Activated T-cell treated with anti-CD3 and anti-CD28 coated beads, Interleukin-2, amount 50 U/mL, for 72 hours (primary cell): Measurements from ENCODE around the gene EPS15. TPM values are rescaled to one million over a fixed set of nuclear protein-coding genes. Genes with fewer than 3 reads are reported as not detected.
A peak's percentile ranks its signal among the peaks of the same experiment; 100 is the strongest.
"Not testable (repeated sequence)": the region's sequence is repeated elsewhere in the genome, so short reads cannot be mapped to it uniquely, and the experiment has no call there.

ENCODE experiments used
- ATAC-seq, 2 donors: fragments of 150-1000 bp; cut with Tn5 transposase; replicated peaks in 1 of 2; 2 replicates each; pipeline ENCODE4 v1.10.0; 2021; ENCODE audit warnings: moderate library complexity in 2 of 2, mild to moderate bottlenecking in 1 of 2
- DNase-seq, 2 donors: peaks; one replicate each; pipeline ENCODE4 v3.0.0; 2021 to 2022; ENCODE audit warnings: mixed read lengths in 1 of 2
- H3K27ac Mint-ChIP-seq: one replicate; pipeline ENCODE4 v1.8.0; 2022; ENCODE audit warnings: mild to moderate bottlenecking, moderate library complexity, mixed read lengths
- H3K27me3 Mint-ChIP-seq: one replicate; pipeline ENCODE4 v1.8.0; 2022; ENCODE audit warnings: low read depth, mixed read lengths
- H3K36me3 Mint-ChIP-seq, 2 donors: one replicate each; pipeline ENCODE4 v1.8.0; 2022; ENCODE audit warnings: mixed read lengths in 2 of 2, mild to moderate bottlenecking in 1 of 2; ENCODE audit not compliant: insufficient read depth in 2 of 2
- H3K4me1 Mint-ChIP-seq: one replicate; pipeline ENCODE4 v1.8.0; 2022; ENCODE audit warnings: low read depth, mixed read lengths
- H3K4me3 Mint-ChIP-seq, 2 donors: one replicate each; pipeline ENCODE4 v1.8.0; 2022; ENCODE audit warnings: mild to moderate bottlenecking in 2 of 2, mixed read lengths in 2 of 2, moderate library complexity in 2 of 2
- H3K9me3 Mint-ChIP-seq, 2 donors: one replicate each; pipeline ENCODE4 v1.8.0; 2022; ENCODE audit warnings: mixed read lengths in 2 of 2
- total RNA-seq, 2 donors: library from RNA; stranded (reverse); gene quantifications; one replicate each; pipeline ENCODE4 v1.2.3, GENCODE V29; 2022

EPS15 gene
- total RNA-seq, 2 donors from 2014 or later: 78.0 to 84.0 TPM

DNA sequence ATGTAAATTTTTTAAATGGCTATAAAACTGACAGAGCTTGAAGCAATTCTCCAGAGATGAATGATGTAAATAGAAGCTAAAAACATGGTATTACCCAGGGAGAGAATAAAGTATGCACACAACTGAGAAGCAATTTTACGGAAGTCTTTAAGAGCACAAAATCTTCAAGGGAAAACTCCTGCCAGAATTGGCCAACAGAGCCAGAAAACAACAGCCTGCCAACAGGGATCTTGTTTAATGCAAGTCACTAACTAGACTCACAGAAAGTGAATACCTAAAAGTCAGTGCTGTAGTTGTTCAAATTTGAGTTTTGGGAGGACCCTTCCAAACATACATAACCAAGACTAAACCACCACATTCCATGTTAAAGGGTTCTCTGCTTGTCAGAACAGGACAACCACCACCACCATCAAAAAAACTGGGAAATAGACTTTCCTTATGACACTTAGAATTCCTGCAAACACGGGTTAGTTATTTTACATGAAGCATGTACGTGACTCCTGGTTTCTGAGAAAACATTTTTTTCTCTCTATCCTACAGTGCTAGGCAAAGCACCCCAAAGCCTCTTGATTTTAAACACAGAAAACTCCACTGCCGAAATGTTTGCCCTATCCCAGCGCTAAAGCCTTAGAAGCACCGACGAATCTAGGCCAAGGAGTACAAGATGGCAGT lies 1.6 kb downstream of the EPS15 start:
- H3K27me3 Mint-ChIP-seq: no peaks in the 10 kb centered on the region
- H3K36me3 Mint-ChIP-seq: peaks cover 7 to 9% of the 10 kb centered on the region in 2 donors
- peak overlapping the region; percentile 91 to 93 for H3K4me3 Mint-ChIP-seq
- H3K9me3 Mint-ChIP-seq: no peaks in the 10 kb centered on the region
- peaks cover 67% of the 10 kb centered on the region for H3K4me1 Mint-ChIP-seq
- ATAC-seq (no peak), DNase-seq (no peak)
- H3K27ac Mint-ChIP-seq: peak overlapping the region; percentile 91

DNA sequence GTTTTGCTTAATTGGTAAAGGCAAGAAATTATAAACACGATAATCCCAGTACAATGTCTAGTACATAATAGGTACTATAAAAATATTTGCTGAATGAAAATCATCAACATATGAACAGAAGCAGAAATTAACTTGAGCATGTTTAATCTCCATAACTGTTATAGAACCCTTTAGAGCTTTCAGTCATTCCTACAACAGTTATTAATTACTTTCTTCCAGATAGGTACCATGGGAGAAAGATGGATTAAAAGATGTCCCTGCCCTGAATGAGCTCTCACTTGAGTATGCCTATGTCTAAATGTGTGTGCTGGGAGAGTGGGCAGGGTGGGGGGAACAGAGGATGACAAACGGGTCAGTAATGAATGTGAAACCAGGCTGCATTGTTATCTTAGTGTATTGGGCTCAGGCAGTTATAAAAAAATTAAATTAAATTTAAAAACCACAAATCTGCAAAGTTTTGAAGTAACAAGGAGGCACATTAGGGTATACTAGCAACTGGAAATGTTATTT lies 2.4 kb downstream of the EPS15 start:
- ATAC-seq: no peak
- no peak for DNase-seq

DNA sequence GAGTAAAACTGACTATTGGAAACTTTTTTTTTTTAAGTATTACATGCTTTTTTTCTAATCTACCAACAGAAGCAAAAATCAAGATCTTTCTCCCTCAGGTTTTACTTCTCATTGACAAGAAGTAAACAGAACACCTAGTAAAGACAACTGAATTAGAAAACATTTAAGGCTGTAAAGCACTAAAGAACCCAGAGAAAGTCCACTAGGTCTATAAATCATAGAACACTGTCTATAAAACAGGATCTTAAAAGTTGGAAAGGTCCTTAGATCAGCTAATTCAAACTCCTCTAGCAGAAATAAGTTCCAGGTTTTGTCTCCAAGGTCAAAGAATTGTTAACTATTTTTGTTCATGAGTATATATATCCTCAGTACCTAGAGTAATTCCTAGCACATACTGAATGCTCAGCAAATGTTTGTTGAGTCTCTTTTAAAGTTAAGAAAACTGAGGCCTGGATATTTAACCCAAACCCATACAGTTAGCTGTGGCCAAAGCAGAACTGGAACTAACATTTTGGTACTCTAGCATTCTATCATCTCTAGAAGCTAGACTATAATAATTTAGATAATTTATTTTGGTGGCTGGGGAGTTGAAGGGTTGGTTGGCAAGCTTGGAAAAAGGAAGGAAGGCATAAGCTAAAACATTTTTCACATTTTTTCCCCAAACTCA lies 3.0 kb downstream of the EPS15 start:
- DNase-seq (no peak), ATAC-seq (no peak)
- peak overlapping the region; percentile 92 for H3K27ac Mint-ChIP-seq
- peak overlapping the region; percentile 87 to 93 for H3K4me3 Mint-ChIP-seq
- H3K9me3 Mint-ChIP-seq: no peaks in the 10 kb centered on the region
- peaks cover 76% of the 10 kb centered on the region for H3K4me1 Mint-ChIP-seq
- H3K36me3 Mint-ChIP-seq: peaks cover 7 to 10% of the 10 kb centered on the region in 2 donors
- no peaks in the 10 kb centered on the region for H3K27me3 Mint-ChIP-seq

More for the DNA sequence above, 2.4 kb downstream of the EPS15 start:
- H3K9me3 Mint-ChIP-seq: no peaks in the 10 kb centered on the region
- peak overlapping the region; percentile 87 to 93 for H3K4me3 Mint-ChIP-seq
- peaks cover 7 to 9% of the 10 kb centered on the region in 2 donors for H3K36me3 Mint-ChIP-seq
- peak overlapping the region; percentile 92 for H3K27ac Mint-ChIP-seq
- no peaks in the 10 kb centered on the region for H3K27me3 Mint-ChIP-seq
- H3K4me1 Mint-ChIP-seq: peaks cover 75% of the 10 kb centered on the region

DNA sequence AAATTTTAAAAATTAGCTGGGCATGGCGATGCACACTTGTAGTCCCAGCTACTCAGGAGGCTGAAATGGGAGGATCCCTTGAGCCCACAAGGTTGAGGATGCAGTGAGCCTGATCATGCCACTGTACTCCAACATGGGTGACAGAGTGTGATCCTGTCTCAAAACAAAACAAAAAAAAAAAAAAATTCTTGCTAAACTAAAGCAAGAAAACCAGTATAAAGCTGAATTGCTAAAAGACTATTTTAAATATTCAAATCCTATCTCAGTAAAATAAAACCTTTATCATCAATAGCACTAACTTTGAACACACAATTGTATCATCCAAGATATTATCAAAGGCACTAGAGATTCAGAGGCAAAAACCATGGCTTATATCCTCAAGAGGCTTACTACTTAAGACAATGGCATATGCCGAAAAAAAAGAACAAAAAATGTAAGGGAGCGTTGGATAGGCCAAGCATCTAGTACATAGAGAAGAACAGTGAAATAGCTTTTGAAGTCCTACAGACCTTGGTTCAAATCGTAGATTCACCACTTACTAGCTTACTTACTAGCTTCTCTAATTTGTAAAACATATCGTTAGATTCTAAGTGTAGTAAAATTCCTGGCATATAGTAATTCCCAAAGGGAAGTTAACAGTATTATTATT lies 3.6 kb downstream of the EPS15 start:
- Mint-ChIP-seq H3K27ac (peak overlapping the region; percentile 92), H3K4me3 (peak overlapping the region; percentile 53 to 87), H3K27me3 (no peaks in the 10 kb centered on the region), H3K4me1 (peaks cover 71% of the 10 kb centered on the region), H3K9me3 (no peaks in the 10 kb centered on the region), H3K36me3 (peaks cover 7 to 10% of the 10 kb centered on the region in 2 donors)
- no peak for ATAC-seq
- no peak for DNase-seq

DNA sequence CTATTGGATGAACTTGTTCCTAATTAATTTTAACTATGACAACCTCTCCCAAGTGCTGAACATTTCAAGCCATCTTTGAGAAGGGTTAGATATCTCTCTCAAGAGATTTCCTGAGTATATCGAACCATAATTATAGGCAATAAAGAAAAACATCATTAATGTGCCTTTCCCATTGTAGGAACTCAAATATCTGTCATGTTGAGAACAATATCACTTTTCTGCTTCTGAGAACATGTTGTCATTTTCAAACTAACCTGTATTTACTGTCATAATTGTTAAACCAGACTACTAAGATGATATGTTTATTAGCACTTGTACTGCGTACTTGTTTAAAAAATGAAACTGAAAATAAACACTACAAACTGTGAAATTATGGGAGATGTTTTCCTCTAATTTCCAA lies 4.3 kb downstream of the EPS15 start:
- peak overlapping the region; percentile 92 for H3K27ac Mint-ChIP-seq
- no peaks in the 10 kb centered on the region for H3K27me3 Mint-ChIP-seq
- H3K9me3 Mint-ChIP-seq: no peaks in the 10 kb centered on the region
- H3K4me1 Mint-ChIP-seq: peaks cover 71% of the 10 kb centered on the region
- ATAC-seq (no peak), DNase-seq (no peak)
- peaks cover 7 to 8% of the 10 kb centered on the region in 2 donors for H3K36me3 Mint-ChIP-seq
- peak overlapping the region; percentile 53 to 87 for H3K4me3 Mint-ChIP-seq

DNA sequence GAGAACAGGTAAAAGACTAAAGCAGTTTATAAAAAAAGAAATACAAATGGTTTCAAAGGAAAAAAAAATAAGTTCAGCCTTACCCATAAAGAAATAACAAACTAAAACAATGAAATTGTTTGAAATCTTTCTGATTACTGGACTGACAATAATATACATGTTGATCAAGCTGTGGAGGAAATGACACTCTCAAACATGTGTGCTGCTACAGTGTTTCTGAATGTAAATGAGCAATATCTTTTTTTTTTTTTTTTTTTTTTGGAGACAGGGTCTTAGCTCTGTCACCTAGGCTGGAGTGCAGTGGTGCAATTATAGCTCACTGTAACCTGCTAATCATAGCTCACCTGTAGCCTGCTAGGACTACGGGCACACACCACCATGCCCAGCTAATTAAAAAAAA lies 6.5 kb downstream of the EPS15 start:
- no peaks in the 10 kb centered on the region for H3K9me3 Mint-ChIP-seq
- H3K36me3 Mint-ChIP-seq: peaks cover 0 to 1% of the 10 kb centered on the region in 2 donors
- H3K4me3 Mint-ChIP-seq: no peak overlapping the region
- H3K4me1 Mint-ChIP-seq: peaks cover 76% of the 10 kb centered on the region
- no peak overlapping the region for H3K27ac Mint-ChIP-seq
- peak in 1 of 2 donors; percentile 53 for ATAC-seq
- no peak for DNase-seq
- no peaks in the 10 kb centered on the region for H3K27me3 Mint-ChIP-seq

DNA sequence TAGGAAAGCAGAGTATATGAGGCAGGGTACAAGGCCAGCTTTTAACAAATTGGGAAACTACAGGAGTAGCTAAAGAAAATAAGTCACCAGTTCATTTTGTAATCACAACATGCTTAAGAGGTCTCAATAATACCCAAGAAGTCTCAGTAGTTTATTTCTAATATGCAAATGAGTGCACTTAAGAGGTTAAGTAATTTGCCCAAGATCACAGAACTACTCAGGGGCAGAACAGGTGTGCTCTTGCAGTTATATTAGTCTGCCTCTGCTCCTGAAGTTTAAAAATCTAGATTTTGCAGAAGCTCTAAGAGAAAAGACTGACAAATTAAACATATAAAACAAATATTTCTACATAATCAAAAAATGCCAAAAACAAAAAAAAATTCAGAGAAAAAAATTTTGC lies 6.9 kb downstream of the EPS15 start:
- Mint-ChIP-seq H3K4me3 (no peak overlapping the region), H3K27ac (no peak overlapping the region), H3K4me1 (peaks cover 76% of the 10 kb centered on the region), H3K36me3 (peaks cover 0 to 1% of the 10 kb centered on the region in 2 donors), H3K9me3 (no peaks in the 10 kb centered on the region), H3K27me3 (no peaks in the 10 kb centered on the region)
- DNase-seq (no peak), ATAC-seq (no peak)

DNA sequence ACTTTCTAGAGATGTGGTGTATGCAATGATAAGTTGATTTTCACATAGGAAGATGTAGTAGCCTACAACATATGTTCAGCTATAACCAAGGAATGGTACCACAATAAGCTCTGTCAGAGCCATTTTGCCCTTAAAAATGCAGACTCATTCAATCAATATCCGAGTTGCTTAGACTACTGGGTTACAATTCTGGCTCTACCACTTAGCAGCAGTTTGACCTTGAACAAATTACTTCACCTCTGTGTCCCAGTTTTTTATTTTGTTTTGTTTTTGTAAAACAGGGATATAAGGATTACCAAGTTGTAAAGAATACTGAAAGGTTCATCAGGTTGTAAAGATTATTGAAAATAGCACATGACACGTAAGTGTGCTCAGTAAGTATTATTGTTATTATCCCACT lies 9.3 kb downstream of the EPS15 start:
- Mint-ChIP-seq H3K9me3 (no peaks in the 10 kb centered on the region), H3K36me3 (peaks cover 0 to 1% of the 10 kb centered on the region in 2 donors), H3K27ac (no peak overlapping the region), H3K4me3 (peak overlapping the region in 1 of 2 donors; percentile 6), H3K4me1 (peaks cover 73% of the 10 kb centered on the region), H3K27me3 (no peaks in the 10 kb centered on the region)
- no peak for DNase-seq
- no peak for ATAC-seq

DNA sequence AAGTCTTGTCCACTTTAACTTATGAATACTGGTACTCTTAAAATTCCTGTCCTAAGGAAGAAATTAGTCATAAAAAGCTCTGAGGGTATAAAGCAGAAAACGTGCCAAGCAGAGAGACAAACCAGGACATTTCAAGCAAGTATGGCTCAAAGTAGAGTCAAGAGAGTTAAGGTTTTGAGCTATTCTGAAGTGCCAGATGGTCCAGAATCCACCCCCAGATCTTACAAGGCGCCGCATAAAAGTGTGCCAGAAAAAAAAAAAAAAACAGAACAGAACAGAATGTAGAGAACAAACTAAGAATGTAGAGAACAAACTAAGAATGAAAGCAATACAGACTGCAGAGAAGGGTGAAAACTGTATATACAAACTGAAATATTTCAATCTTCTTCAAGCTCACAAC lies 12.5 kb downstream of the EPS15 start:
- Mint-ChIP-seq H3K36me3 (peaks cover 2 to 3% of the 10 kb centered on the region in 2 donors), H3K27me3 (no peaks in the 10 kb centered on the region), H3K4me1 (peaks cover 56% of the 10 kb centered on the region), H3K27ac (peak overlapping the region; percentile 76), H3K4me3 (peak overlapping the region; percentile 9 to 58), H3K9me3 (no peaks in the 10 kb centered on the region)
- ATAC-seq: peak in 1 of 2 donors; percentile 41
- DNase-seq: no peak

DNA sequence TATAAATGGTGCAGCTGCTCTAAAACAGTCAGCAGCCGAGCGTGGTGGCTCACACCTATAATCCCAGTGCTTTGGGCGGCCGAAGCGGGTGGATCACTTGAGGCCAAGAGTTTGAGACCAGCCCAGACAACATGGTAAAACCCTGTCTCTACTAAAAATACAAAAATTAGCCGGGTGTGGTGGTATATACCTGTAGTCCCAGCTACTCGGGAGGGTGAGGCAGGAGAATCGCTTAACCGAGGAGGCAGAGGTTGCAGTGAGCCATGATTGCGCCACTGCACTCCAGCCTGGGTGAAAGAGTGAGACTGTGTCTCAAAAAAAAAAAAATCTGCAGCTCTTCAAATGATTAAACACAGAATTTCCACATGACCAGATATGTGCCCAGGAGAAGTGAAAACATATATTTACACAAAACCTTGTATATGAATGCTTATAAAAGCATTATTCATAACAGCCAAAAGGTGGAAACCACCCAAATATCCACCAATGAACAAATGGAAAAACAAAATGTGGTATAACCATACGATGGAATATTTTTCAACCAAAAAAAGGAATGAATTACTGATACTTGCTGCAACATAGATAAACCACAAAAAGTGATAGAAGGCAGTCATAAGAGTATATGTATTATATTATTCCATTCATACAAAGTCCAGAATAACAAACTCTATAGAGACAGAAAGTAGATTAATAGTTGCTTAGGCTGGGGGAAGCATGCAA lies 14.1 kb downstream of the EPS15 start:
- Mint-ChIP-seq H3K27me3 (no peaks in the 10 kb centered on the region), H3K27ac (peak overlapping the region; percentile 87), H3K36me3 (peaks cover 5 to 7% of the 10 kb centered on the region in 2 donors), H3K4me3 (peak overlapping the region in 1 of 2 donors; percentile 77), H3K9me3 (no peaks in the 10 kb centered on the region), H3K4me1 (peaks cover 67% of the 10 kb centered on the region)
- ATAC-seq: peak; percentile 77 to 78
- peak; percentile 20 to 27 for DNase-seq

DNA sequence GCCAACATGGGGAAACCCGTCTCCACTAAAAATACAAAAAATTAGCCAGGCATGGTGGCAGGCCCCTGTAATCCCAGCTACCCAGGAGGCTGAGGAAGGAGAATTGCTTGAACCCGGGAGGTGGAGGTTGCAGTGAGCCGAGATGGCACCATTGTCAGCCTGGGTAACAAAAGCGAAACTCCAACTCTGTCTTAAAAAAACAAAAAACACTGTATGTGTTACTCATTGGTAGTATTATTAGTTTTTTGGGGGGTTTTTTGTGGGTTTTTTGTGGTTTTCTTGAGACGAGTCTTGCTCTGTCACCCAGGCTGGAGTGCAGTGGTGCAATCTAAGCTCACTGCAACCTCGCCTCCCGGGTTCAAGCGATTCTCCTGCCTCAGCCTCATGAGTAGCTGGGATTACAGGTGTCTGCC lies 17.8 kb downstream of the EPS15 start:
- H3K27me3 Mint-ChIP-seq, H3K9me3 Mint-ChIP-seq: not testable (repeated sequence)
- Mint-ChIP-seq H3K36me3 (peaks cover 12% of the 10 kb centered on the region in 2 donors), H3K4me1 (peaks cover 62% of the 10 kb centered on the region), H3K27ac (peak overlapping the region; percentile 93), H3K4me3 (peak overlapping the region; percentile 57 to 79)
- peak; percentile 63 to 70 for ATAC-seq
- DNase-seq: peak; percentile 27 to 37

DNA sequence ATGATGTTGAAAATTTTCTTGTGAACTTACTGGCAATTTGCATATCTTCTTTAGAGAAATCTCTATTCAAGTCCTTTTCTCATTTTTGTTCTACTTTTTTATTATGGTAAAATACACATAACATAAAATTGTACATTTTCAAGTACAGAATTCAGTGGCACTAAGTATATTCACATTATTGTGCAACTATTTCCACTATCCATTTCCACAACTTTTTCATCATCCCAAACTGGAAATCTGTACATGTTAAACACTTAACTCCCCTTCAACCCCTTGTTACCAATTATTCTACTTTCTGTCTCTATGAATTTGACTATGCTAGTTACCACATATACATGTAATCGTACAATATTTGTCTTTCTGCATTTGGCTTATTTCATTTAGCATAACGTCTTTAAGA lies 19.4 kb downstream of the EPS15 start:
- DNase-seq (no peak), ATAC-seq (no peak)
- Mint-ChIP-seq H3K4me1 (peaks cover 50% of the 10 kb centered on the region), H3K4me3 (peak overlapping the region in 1 of 2 donors; percentile 32), H3K27ac (peak overlapping the region; percentile 61), H3K27me3 (no peaks in the 10 kb centered on the region), H3K36me3 (peaks cover 12% of the 10 kb centered on the region in 2 donors), H3K9me3 (no peaks in the 10 kb centered on the region)
